Upper lobe of left lung (tissue), 4 donors: ENCODE data around the gene MYO1E.

ENCODE experiments used
- CTCF ChIP-seq, 6 experiments: fragments of 450-650 bp in 4 of 6; fragments of 200-600 bp in 2 of 6; sonication (generic) in 2 of 6; IDR thresholded peaks; one replicate each; pipeline ENCODE4 v1.5.1; 2016 to 2019; ENCODE audit warnings: antibody characterized with exemption in 6 of 6
- POLR2A ChIP-seq, 4 donors: fragments of 450-650 bp; IDR thresholded peaks; one replicate each; pipeline ENCODE4 v1.5.1; 2016 to 2017; ENCODE audit warnings: antibody characterized with exemption in 4 of 4, mild to moderate bottlenecking in 2 of 4

- TF ChIP-seq CTCF (IDR thresholded peaks at IDR 0.05): no peak
- no peak for TF ChIP-seq POLR2A (IDR thresholded peaks at IDR 0.05)
Observed at GRCh38 chr15:59171067-59171397, 201.6 kb downstream of the MYO1E start.
